ENCODE data around the gene SBF2.
"Not testable (repeated sequence)": the region's sequence is repeated elsewhere in the genome, so short reads cannot be mapped to it uniquely, and the experiment has no call there.

The SBF2 gene

GRCh38 chr11:10273738-10274137, 20.3 kb downstream of the SBF2 start:
- Histone ChIP-seq H3K4me1 (ENCODE audit: insufficient read depth, low read length) (no peaks in the 10 kb centered on the region; the same call in 1 of the 2 replicates), H3K9me3 (ENCODE audit: control insufficient read depth, insufficient read depth, low read length) (no peaks in the 10 kb centered on the region), H3K36me3 (ENCODE audit: insufficient read depth, low read length) (no peaks in the 10 kb centered on the region), H3K9ac (ENCODE audit: low read depth, low read length) (no peak overlapping the region)

- H3K9me3 ChIP-seq (ENCODE audit: control insufficient read depth, insufficient read depth, low read length), result no peaks in the 10 kb centered on the region
- no peak overlapping the region for H3K9ac ChIP-seq (ENCODE audit: low read depth, low read length)
- no peaks in the 10 kb centered on the region; the same call in 1 of the 2 replicates for H3K4me1 ChIP-seq (ENCODE audit: insufficient read depth, low read length)
- no peaks in the 10 kb centered on the region for H3K36me3 ChIP-seq (ENCODE audit: insufficient read depth, low read length)
These were observed 21.9 kb downstream of the SBF2 start for GRCh38 chr11:10272132-10272531.

GRCh38 chr11:10268746-10269488, 25.1 kb downstream of the SBF2 start:
- Histone ChIP-seq H3K36me3 (ENCODE audit: insufficient read depth, low read length) (no peaks in the 10 kb centered on the region), H3K9ac (ENCODE audit: low read depth, low read length) (no peak overlapping the region), H3K4me1 (ENCODE audit: insufficient read depth, low read length) (no peaks in the 10 kb centered on the region), H3K9me3 (ENCODE audit: control insufficient read depth, insufficient read depth, low read length) (no peaks in the 10 kb centered on the region)

GRCh38 chr11:10267821-10268220, 26.2 kb downstream of the SBF2 start:
- no peaks in the 10 kb centered on the region for H3K9me3 ChIP-seq (ENCODE audit: control insufficient read depth, insufficient read depth, low read length)
- no peaks in the 10 kb centered on the region for H3K4me1 ChIP-seq (ENCODE audit: insufficient read depth, low read length)
- no peaks in the 10 kb centered on the region for H3K36me3 ChIP-seq (ENCODE audit: insufficient read depth, low read length)
- no peak overlapping the region for H3K9ac ChIP-seq (ENCODE audit: low read depth, low read length)

GRCh38 chr11:10265936-10266335, 28.1 kb downstream of the SBF2 start:
- no peak overlapping the region for H3K9ac ChIP-seq (ENCODE audit: low read depth, low read length)
- no peaks in the 10 kb centered on the region for H3K36me3 ChIP-seq (ENCODE audit: insufficient read depth, low read length)
- no peaks in the 10 kb centered on the region for H3K9me3 ChIP-seq (ENCODE audit: control insufficient read depth, insufficient read depth, low read length)
- H3K4me1 ChIP-seq (ENCODE audit: insufficient read depth, low read length), result no peaks in the 10 kb centered on the region

GRCh38 chr11:10264716-10265115, 29.3 kb downstream of the SBF2 start:
- H3K9me3 ChIP-seq (ENCODE audit: control insufficient read depth, insufficient read depth, low read length); H3K36me3 ChIP-seq (ENCODE audit: insufficient read depth, low read length); H3K4me1 ChIP-seq (ENCODE audit: insufficient read depth, low read length); H3K9ac ChIP-seq (ENCODE audit: low read depth, low read length): not testable (repeated sequence)

- no peaks in the 10 kb centered on the region for H3K4me1 ChIP-seq (ENCODE audit: insufficient read depth, low read length)
- no peaks in the 10 kb centered on the region for H3K9me3 ChIP-seq (ENCODE audit: control insufficient read depth, insufficient read depth, low read length)
- no peaks in the 10 kb centered on the region for H3K36me3 ChIP-seq (ENCODE audit: insufficient read depth, low read length)
- no peak overlapping the region for H3K9ac ChIP-seq (ENCODE audit: low read depth, low read length)
These were observed 30.1 kb downstream of the SBF2 start for GRCh38 chr11:10263929-10264328.

- Histone ChIP-seq H3K36me3 (ENCODE audit: insufficient read depth, low read length) (no peaks in the 10 kb centered on the region), H3K9me3 (ENCODE audit: control insufficient read depth, insufficient read depth, low read length) (no peaks in the 10 kb centered on the region), H3K9ac (ENCODE audit: low read depth, low read length) (no peak overlapping the region), H3K4me1 (ENCODE audit: insufficient read depth, low read length) (peaks cover 9% of the 10 kb centered on the region)
These were observed 32.2 kb downstream of the SBF2 start for GRCh38 chr11:10261821-10262220.

GRCh38 chr11:10257478-10257877, 36.5 kb downstream of the SBF2 start:
- no peaks in the 10 kb centered on the region for H3K9me3 ChIP-seq (ENCODE audit: control insufficient read depth, insufficient read depth, low read length)

GRCh38 chr11:10255388-10256125, 38.5 kb downstream of the SBF2 start:
- H3K9me3 ChIP-seq (ENCODE audit: control insufficient read depth, insufficient read depth, low read length), result peaks cover under 1% of the 10 kb centered on the region; the same call in 1 of the 2 replicates
- H3K36me3 ChIP-seq (ENCODE audit: insufficient read depth, low read length), result no peaks in the 10 kb centered on the region
- peaks cover 9% of the 10 kb centered on the region for H3K4me1 ChIP-seq (ENCODE audit: insufficient read depth, low read length)
- no peak overlapping the region for H3K9ac ChIP-seq (ENCODE audit: low read depth, low read length)

More at GRCh38 chr11:10257478-10257877, 36.5 kb downstream of the SBF2 start:
- Histone ChIP-seq H3K9ac (ENCODE audit: low read depth, low read length) (no peak overlapping the region), H3K36me3 (ENCODE audit: insufficient read depth, low read length) (no peaks in the 10 kb centered on the region), H3K4me1 (ENCODE audit: insufficient read depth, low read length) (peaks cover 9% of the 10 kb centered on the region)

GRCh38 chr11:10249448-10250131, 44.4 kb downstream of the SBF2 start:
- peaks cover 28% of the 10 kb centered on the region for H3K9me3 ChIP-seq (ENCODE audit: control insufficient read depth, insufficient read depth, low read length)
- H3K9ac ChIP-seq (ENCODE audit: low read depth, low read length); H3K4me1 ChIP-seq (ENCODE audit: insufficient read depth, low read length); H3K36me3 ChIP-seq (ENCODE audit: insufficient read depth, low read length): not testable (repeated sequence)

- Histone ChIP-seq H3K36me3 (ENCODE audit: insufficient read depth, low read length) (peaks cover 3% of the 10 kb centered on the region; the same call in 1 of the 2 replicates), H3K9ac (ENCODE audit: low read depth, low read length) (no peak overlapping the region), H3K4me1 (ENCODE audit: insufficient read depth, low read length) (no peaks in the 10 kb centered on the region), H3K9me3 (ENCODE audit: control insufficient read depth, insufficient read depth, low read length) (peaks cover 28% of the 10 kb centered on the region)
These were observed 47.0 kb downstream of the SBF2 start for GRCh38 chr11:10247011-10247410.

GRCh38 chr11:10243896-10244575, 50.0 kb downstream of the SBF2 start:
- Histone ChIP-seq H3K9ac (ENCODE audit: low read depth, low read length) (no peak overlapping the region), H3K36me3 (ENCODE audit: insufficient read depth, low read length) (peaks cover 3% of the 10 kb centered on the region; the same call in 1 of the 2 replicates), H3K4me1 (ENCODE audit: insufficient read depth, low read length) (no peaks in the 10 kb centered on the region), H3K9me3 (ENCODE audit: control insufficient read depth, insufficient read depth, low read length) (peaks cover 19% of the 10 kb centered on the region)

GRCh38 chr11:10236840-10237239, 57.2 kb downstream of the SBF2 start:
- Histone ChIP-seq H3K36me3 (ENCODE audit: insufficient read depth, low read length) (no peaks in the 10 kb centered on the region), H3K4me1 (ENCODE audit: insufficient read depth, low read length) (no peaks in the 10 kb centered on the region), H3K9me3 (ENCODE audit: control insufficient read depth, insufficient read depth, low read length) (peaks cover 21% of the 10 kb centered on the region)

More at GRCh38 chr11:10236840-10237239, 57.2 kb downstream of the SBF2 start:
- no peak overlapping the region for H3K9ac ChIP-seq (ENCODE audit: low read depth, low read length)

Measured in ES-I3 (cell line).